NCI-H2107 treated with DMSO at 0.1 percent for 48 hours (cell line): ENCODE data around the gene UCHL5.
A peak's percentile ranks its signal among the peaks of the same experiment; 100 is the strongest.

Source experiments
- DNase-seq: peaks from one replicate; lab custom pipeline; 2025; ENCODE audit not compliant: unreplicated experiment; lab: John Stamatoyannopoulos, UW

Gene UCHL5

GRCh38 chr1:193059282-193060114, at the start of gene UCHL5, which contains the start of gene RO60:
Gene UCHL5 (minus strand): TSS chr1:193059360. CDS start chr1:193059260, 100 bp downstream.
Gene RO60 (plus strand): TSS chr1:193059612. CDS start chr1:193069055, 9,443 bp downstream.
- DNase-seq, result peak; percentile 98

- DNase-seq, result no peak
Observed at GRCh38 chr1:193108471-193108870, 49.3 kb upstream of the UCHL5 start.

- DNase-seq, result no peak
Observed at GRCh38 chr1:193105821-193106177, 46.6 kb upstream of the UCHL5 start.

- DNase-seq, result peak; percentile 86
Observed at GRCh38 chr1:193104907-193105820, 46.0 kb upstream of the UCHL5 start, which contains the start of gene GLRX2. Gene GLRX2 (minus strand): TSS chr1:193105414. CDS start chr1:193105382, 32 bp downstream.

GRCh38 chr1:193104502-193104906, 45.3 kb upstream of the UCHL5 start:
- peak; percentile 41 for DNase-seq

GRCh38 chr1:193103759-193104501, 44.8 kb upstream of the UCHL5 start:
- no peak for DNase-seq

GRCh38 chr1:193102662-193103061, 43.5 kb upstream of the UCHL5 start:
- no peak for DNase-seq

- DNase-seq, result no peak
Observed at GRCh38 chr1:193094112-193094511, 35.0 kb upstream of the UCHL5 start.

- DNase-seq, result no peak
Observed at GRCh38 chr1:193090865-193091264, 31.7 kb upstream of the UCHL5 start.

GRCh38 chr1:193087893-193088292, 28.7 kb upstream of the UCHL5 start:
- DNase-seq, result no peak

- no peak for DNase-seq
Observed at GRCh38 chr1:193086342-193086741, 27.2 kb upstream of the UCHL5 start.

GRCh38 chr1:193085263-193085662, 26.1 kb upstream of the UCHL5 start:
- DNase-seq, result no peak

- DNase-seq, result no peak
Observed at GRCh38 chr1:193083365-193084088, 24.4 kb upstream of the UCHL5 start.

GRCh38 chr1:193079187-193079586, 20.0 kb upstream of the UCHL5 start:
- DNase-seq, result no peak

GRCh38 chr1:193077991-193078390, 18.8 kb upstream of the UCHL5 start:
- no peak for DNase-seq

- DNase-seq, result peak; percentile 12
Observed at GRCh38 chr1:193070942-193071341, 11.8 kb upstream of the UCHL5 start.

- DNase-seq, result no peak
Observed at GRCh38 chr1:193070386-193070753, 11.2 kb upstream of the UCHL5 start.

GRCh38 chr1:193069748-193070385, 10.7 kb upstream of the UCHL5 start:
- no peak for DNase-seq

- DNase-seq, result no peak
Observed at GRCh38 chr1:193068013-193068412, 8.9 kb upstream of the UCHL5 start.

- no peak for DNase-seq
Observed at GRCh38 chr1:193066606-193067005, 7.4 kb upstream of the UCHL5 start.
